ENCODE data around the gene LYPLAL1. TPM values are rescaled to one million over a fixed set of nuclear protein-coding genes. Genes with fewer than 3 reads are reported as not detected.
A peak's percentile ranks its signal among the peaks of the same experiment; 100 is the strongest.

The LYPLAL1 gene
- total and polyA plus RNA-seq, 2 of the 13 experiments (the other 11 are each of a cell fraction or from before 2014, with no cell fraction given) = 17.0 to 31.6 TPM

- TF ChIP-seq ZNF318 (CRISPR knock-in tag; IDR thresholded peaks at IDR 0.05) (0 out of 2 replicates have a peak, but pooled peaks have one; percentile 42), MYPOP (CRISPR knock-in tag; IDR thresholded peaks at IDR 0.05) (peak; percentile 50; the same call in 1 of the 2 replicates), MLXIP (CRISPR knock-in tag; IDR thresholded peaks at IDR 0.05; ENCODE audit: borderline replicate concordance) (no peak), MLLT10 (CRISPR knock-in tag; IDR thresholded peaks at IDR 0.05) (no peak), FOXK1 (CRISPR knock-in tag; IDR thresholded peaks at IDR 0.05; ENCODE audit: borderline replicate concordance, low read depth) (peak; percentile 77; the same call in 1 of the 2 replicates), BHLHE40 (IDR thresholded peaks at IDR 0.05; ENCODE audit: low read length) (peak; percentile 54; the same call in 1 of the 2 replicates), PLRG1 (conservative IDR thresholded peaks at IDR 0.05) (no peak), PHF8 (CRISPR knock-in tag; IDR thresholded peaks at IDR 0.05) (peak; percentile 94), TMF1 (CRISPR knock-in tag; IDR thresholded peaks at IDR 0.05; ENCODE audit: low read depth) (no peak), ZNF788 (CRISPR knock-in tag; IDR thresholded peaks at IDR 0.05; ENCODE audit: borderline replicate concordance) (peak; percentile 64; the same call in 1 of the 2 replicates), BRF2 (CRISPR knock-in tag; IDR thresholded peaks at IDR 0.05) (no peak; the same call in 1 of the 2 replicates), ZNF24 (IDR thresholded peaks at IDR 0.05) (no peak), ZNF180 (CRISPR knock-in tag; IDR thresholded peaks at IDR 0.05; ENCODE audit: borderline replicate concordance, low read depth) (no peak), AGO2 (optimal IDR thresholded peaks at IDR 0.05; ENCODE audit: low read depth, low read length) (peak; percentile 86), PITX1 (CRISPR knock-in tag; IDR thresholded peaks at IDR 0.05) (peak; percentile 57), HNRNPK (IDR thresholded peaks at IDR 0.05; ENCODE audit: low read depth, low read length, poor library complexity, severe bottlenecking) (peak; percentile 75)
Measured at GRCh38 chr1:219173758-219174459, at the start of gene LYPLAL1 (continued).
